GM21423 (cell line): Measurements from ENCODE around the gene NKAIN1.
"Not testable (repeated sequence)": the region's sequence is repeated elsewhere in the genome, so short reads cannot be mapped to it uniquely, and the experiment has no call there.

ENCODE experiments used
- ATAC-seq: cut with Tn5 transposase; IDR thresholded peaks from one replicate; pipeline ENCODE4 v1.9.1; 2021; ENCODE audit warnings: mild to moderate bottlenecking, moderate library complexity; ENCODE audit not compliant: unreplicated experiment

Gene NKAIN1

GRCh38 chr1:31154632-31155215 is 85.0 kb downstream of the NKAIN1 start:
- peak; percentile 52 for ATAC-seq

- no peak for ATAC-seq
Observed at GRCh38 chr1:31154000-31154631, 85.6 kb downstream of the NKAIN1 start.

GRCh38 chr1:31153423-31153822 is 86.3 kb downstream of the NKAIN1 start:
- ATAC-seq, result no peak

GRCh38 chr1:31152181-31152795 is 87.4 kb downstream of the NKAIN1 start:
- ATAC-seq, result no peak

- ATAC-seq, result no peak
Observed at GRCh38 chr1:31151402-31151801, 88.3 kb downstream of the NKAIN1 start.

GRCh38 chr1:31148409-31148808 is 91.3 kb downstream of the NKAIN1 start:
- ATAC-seq, result no peak

- no peak for ATAC-seq
Observed at GRCh38 chr1:31145648-31146047, 94.0 kb downstream of the NKAIN1 start.

GRCh38 chr1:31144442-31144841 is 95.2 kb downstream of the NKAIN1 start:
- no peak for ATAC-seq

GRCh38 chr1:31143455-31143854 is 96.2 kb downstream of the NKAIN1 start:
- no peak for ATAC-seq

- ATAC-seq, result no peak
Observed at GRCh38 chr1:31142406-31142805, 97.3 kb downstream of the NKAIN1 start.

GRCh38 chr1:31140299-31140698 is 99.4 kb downstream of the NKAIN1 start:
- no peak for ATAC-seq

GRCh38 chr1:31138797-31139521 is 100.7 kb downstream of the NKAIN1 start:
- ATAC-seq, result not testable (repeated sequence)

- ATAC-seq, result not testable (repeated sequence)
Observed at GRCh38 chr1:31137873-31138272, 101.8 kb downstream of the NKAIN1 start.

GRCh38 chr1:31135973-31136600 is 103.6 kb downstream of the NKAIN1 start:
- no peak for ATAC-seq

- no peak for ATAC-seq
Observed at GRCh38 chr1:31133368-31133767, 106.3 kb downstream of the NKAIN1 start.
